Stimulated activated CD8-positive, alpha-beta memory T cell treated with anti-CD3 and anti-CD28 coated beads, Interleukin-15, amount 100 ng/mL, for 1 hour (primary cell): ENCODE results near the gene R3HDM2.
"Not testable (repeated sequence)": the region's sequence is repeated elsewhere in the genome, so short reads cannot be mapped to it uniquely, and the experiment has no call there.

Source experiments
- DNase-seq: peaks from one replicate; pipeline ENCODE4 v3.0.0-alpha.2; 2020; ENCODE audit warnings: low read depth

Gene R3HDM2

GRCh38 chr12:57426948-57427347 is 3.9 kb downstream of the R3HDM2 start:
- DNase-seq, result not testable (repeated sequence)

GRCh38 chr12:57420482-57420881 is 10.4 kb downstream of the R3HDM2 start:
- DNase-seq, result no peak

DNA sequence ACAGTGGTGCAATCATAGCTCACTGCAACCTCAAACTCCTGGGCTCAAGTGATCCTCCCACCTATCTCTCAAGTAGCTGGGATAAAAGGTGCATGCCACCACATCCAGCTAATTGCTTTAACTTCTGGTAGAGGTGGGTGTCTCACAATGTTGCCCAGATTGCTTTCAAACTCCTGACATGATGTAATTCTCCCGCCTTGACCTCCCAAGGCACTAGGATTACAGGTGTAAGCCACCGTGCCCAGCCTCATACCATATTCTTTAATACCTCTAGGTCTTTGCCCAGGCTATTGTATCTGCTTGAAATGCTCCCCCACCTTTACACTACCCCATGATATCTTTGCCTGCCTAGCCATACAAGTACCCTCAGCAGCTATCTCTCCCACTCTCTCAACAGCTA is 11.3 kb downstream of the R3HDM2 start:
- no peak for DNase-seq

DNA sequence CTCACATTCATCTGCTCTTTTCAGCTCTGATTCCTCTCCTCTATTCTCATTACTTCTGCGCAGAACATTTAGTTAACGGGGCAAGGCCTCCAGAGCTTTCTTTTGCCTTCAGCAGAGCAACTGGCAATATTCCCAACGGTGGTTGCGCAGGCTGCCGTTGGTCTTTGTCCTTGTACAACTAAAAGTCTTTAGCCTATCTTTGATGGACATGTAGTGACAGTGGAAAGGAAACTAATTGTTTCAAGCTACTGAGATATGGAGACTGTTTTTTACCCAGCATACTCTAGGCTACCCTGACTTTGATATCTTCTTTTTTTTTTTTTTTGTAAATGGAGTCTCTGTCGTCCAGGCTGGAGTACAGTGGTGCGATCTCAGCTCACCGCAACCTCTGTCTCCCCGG is 12.6 kb downstream of the R3HDM2 start:
- no peak for DNase-seq

GRCh38 chr12:57416039-57416996 is 14.5 kb downstream of the R3HDM2 start:
- DNase-seq, result no peak

DNA sequence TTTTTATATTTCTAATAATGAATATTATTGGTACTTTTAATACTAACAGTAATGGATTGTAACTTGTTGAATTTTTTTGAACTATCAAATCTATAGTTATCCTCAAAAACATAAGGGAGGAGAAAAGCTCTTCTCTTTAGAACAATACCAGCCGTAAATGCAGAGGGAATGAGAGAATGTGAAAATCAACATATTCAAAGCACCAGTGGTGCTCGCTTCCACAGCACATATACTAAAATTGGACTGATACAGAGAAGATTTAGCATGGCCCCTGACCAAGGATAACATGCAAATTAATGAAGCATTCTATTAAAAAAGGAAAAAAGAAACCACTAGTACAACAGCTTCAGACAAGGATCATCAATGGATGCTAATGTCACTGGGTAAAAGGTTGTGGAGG is 15.8 kb downstream of the R3HDM2 start:
- no peak for DNase-seq

GRCh38 chr12:57414160-57414559 is 16.7 kb downstream of the R3HDM2 start:
- not testable (repeated sequence) for DNase-seq

- no peak for DNase-seq
These were observed 20.3 kb downstream of the R3HDM2 start for GRCh38 chr12:57410534-57410933.

DNA sequence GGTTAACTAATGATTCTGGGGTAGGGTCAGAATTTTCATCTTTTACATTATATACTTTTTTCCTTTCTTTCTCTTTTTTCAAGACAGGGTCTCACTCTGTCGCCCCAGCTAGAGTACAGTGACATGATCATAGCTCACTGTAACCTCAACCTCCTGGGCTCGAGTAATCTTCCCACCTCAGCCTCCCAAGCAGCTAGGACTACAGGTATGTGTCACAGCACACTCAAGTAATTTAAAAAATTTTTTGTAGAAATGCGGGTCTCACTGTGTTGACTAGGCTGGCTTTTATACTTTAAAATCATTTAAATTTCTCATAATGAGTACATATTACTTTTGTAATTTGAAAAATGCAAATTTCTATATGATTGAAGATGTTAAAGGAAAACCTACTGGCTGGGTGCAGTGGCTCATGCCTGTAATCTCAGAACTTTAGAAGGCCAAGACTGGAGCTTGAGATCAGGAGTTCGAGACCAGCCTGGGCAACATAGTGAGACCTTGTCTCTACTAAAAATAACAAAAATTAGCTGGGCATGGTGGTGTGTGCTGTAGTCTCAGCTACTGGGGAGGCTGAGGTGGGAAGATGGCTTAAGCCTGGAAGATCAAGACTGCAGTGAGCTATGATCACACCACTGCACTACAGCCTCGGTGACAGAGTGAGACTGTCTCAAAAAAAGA is 25.7 kb downstream of the R3HDM2 start:
- DNase-seq, result no peak

DNA sequence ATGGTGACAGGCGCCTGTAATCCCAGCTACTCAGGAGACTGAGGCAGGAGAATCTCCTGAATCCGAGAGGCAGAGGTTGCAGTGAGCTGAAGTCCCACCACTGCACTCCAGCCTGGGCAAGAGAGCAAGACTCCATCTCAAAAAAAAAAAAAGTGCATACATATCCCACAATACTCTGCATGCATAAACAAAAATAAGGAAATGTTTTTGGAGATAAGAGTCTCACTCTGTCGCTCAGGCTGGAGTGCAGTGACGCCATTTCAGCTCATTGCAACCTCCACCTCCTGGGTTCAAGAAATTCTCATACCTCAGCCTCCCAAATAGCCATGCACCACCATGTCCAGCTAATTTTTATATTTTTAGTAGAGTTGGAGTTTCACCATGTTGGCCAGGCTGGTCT is 28.7 kb downstream of the R3HDM2 start:
- not testable (repeated sequence) for DNase-seq

DNA sequence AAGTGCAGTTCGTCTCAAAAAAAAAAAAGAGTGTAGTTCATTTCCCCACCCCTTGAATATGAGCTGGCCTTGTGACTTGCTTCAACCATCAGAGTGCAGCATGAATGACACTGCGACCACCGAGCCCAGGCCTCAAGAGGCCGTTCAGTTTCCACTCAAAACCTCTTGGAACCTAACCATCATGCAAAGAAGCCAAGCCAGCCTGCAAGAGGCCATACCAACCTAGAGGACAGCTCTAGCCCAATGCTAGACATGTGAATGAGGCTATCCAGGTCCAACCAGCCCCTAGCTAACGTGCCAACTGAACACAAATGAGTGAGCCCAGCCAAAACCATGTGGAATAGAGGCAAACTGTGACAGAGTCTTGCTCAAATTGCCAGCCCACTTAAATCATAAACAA is 29.7 kb downstream of the R3HDM2 start:
- DNase-seq, result no peak

DNA sequence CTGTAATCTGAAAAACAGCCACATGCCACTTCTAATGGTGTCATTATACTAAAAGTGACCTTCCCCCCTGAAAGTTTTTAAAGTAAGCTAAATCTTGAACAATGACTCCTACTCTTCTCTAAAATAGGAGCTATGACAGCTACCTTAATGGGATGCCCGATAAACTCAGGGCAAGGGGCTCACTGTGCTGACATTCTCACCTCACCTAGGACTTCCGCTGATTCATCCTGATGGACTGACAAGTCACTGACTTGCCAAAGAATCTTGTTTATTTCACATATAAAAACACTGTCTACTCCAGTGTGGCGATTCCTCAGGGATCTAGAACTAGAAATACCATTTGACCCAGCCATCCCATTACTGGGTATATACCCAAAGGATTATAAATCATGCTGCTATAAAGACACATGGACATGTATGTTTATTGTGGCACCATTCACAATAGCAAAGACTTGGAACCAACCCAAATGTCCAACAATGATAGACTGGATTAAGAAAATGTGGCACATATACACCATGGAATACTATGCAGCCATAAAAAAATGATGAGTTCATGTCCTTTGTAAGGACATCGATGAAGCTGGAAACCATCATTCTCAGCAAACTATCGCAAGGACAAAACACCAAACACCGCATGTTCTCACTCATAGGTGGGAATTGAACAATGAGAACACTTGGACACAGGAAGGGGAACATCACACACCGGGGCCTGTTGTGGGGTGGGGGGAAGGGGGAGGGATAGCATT is 31.0 kb downstream of the R3HDM2 start:
- not testable (repeated sequence) for DNase-seq

DNA sequence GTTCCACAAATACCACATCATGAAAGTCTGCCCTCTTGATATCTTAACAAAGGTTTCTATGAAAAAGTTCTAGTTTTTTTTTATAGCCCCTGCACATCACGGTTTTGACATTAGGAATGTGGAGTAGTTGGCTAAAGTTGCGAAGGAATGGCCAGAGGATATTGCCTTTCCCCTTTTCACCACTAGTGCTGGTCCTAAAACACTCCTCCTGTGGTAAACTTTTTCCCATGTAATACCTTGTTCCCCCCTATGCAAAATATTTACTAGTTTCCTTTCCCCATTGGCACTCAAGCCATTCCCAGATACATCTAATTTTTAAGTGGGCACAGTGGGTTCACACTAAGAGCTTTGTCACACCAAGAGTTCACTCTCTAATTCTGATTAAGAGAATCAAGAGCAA is 33.4 kb downstream of the R3HDM2 start:
- DNase-seq, result no peak

- DNase-seq, result no peak
These were observed 35.7 kb downstream of the R3HDM2 start for GRCh38 chr12:57395121-57395520.

GRCh38 chr12:57390174-57390573 is 40.7 kb downstream of the R3HDM2 start:
- DNase-seq, result no peak

DNA sequence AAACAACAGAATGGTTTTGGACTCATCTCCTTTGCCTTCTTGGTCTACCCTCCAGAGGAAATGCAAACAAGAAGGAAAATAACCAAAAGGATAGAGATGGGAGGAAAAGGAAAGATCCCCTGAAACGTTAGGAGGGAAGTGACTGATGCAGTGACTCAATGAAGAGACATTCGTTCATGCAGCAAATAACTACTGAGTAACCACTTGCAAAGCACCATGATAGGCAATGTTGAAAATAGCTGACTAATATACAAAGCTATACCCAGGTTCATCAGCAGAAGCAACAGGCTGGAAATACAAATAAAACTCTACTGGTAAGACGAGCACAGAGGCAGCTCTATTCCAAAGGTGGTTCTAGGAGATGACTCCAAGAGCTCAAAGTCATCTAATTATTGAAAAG is 41.8 kb downstream of the R3HDM2 start:
- no peak for DNase-seq

DNA sequence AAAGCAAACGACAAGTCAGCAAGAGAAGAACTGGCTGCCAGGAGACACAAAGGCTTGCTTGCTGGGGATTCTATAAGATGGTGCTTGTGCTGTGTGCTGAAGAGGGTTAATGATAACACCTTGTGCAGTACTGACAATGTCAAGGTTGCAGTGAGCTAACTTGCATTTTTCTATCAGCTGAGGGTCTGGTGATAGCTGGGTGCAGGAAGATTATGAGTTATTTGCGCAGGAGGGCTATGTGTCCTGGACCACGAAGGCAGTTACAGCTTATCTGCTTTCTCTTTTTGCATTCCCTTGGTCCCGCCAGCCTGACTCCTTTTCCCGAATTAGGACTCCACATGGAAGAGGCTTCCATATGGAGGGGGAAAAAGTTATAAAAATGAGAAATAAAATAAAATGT is 42.4 kb downstream of the R3HDM2 start:
- no peak for DNase-seq

- no peak for DNase-seq
These were observed 44.6 kb downstream of the R3HDM2 start for GRCh38 chr12:57386187-57386720.

GRCh38 chr12:57385586-57385985 is 45.3 kb downstream of the R3HDM2 start:
- DNase-seq, result no peak

GRCh38 chr12:57384478-57384877 is 46.4 kb downstream of the R3HDM2 start:
- no peak for DNase-seq

- DNase-seq, result no peak
These were observed 49.1 kb downstream of the R3HDM2 start for GRCh38 chr12:57381693-57382220.

- DNase-seq, result no peak
These were observed 50.5 kb downstream of the R3HDM2 start for GRCh38 chr12:57380300-57380699.
